Erythroblast (primary cell): ENCODE data around the gene GPBP1L1.

Experiments
- GATA1 ChIP-seq: IDR thresholded peaks from 2 replicates; pipeline ENCODE4 v1.6.1; 2011; ENCODE audit warnings: low read depth, mild to moderate bottlenecking, control low read depth, low read length, moderate library complexity
- POLR2A ChIP-seq: IDR thresholded peaks from 2 replicates; pipeline ENCODE4 v1.6.1; 2011; ENCODE audit warnings: mild to moderate bottlenecking, low read length

DNA sequence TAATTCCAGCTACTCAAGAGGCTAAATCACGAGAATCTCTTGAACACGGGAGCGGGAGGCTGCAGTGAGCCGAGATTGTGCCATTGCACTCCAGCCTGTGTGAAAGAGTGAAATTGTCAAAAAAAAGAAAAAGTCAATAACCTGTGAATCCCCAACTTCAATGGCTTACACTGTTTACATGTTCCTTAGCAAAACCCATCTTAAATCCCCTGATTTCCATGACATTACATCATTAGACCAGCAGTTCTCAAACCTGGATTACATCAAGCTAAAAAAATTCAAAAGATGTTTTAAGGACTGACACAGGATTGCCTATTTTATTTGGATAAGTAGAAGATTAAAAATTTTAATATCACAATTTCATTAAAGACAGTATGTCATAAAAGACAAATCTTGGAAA lies 12.4 kb downstream of the GPBP1L1 start:
- TF ChIP-seq POLR2A (no peak), GATA1 (no peak)
